GM23248 (cell line): ENCODE data around the gene KIF9. TPM values are rescaled to one million over a fixed set of nuclear protein-coding genes. Genes with fewer than 3 reads are reported as not detected.
"Not testable (repeated sequence)": the region's sequence is repeated elsewhere in the genome, so short reads cannot be mapped to it uniquely, and the experiment has no call there.

ENCODE experiments used
- DNase-seq: peaks from one replicate; pipeline ENCODE4 v3.0.0-alpha.2; 2015
- H2AFZ ChIP-seq: fragments of 200-600 bp; sonication (generic); 2 replicates; pipeline ENCODE4 v1.6.1; 2016; ENCODE audit warnings: antibody characterized with exemption
- H3F3A ChIP-seq: fragments of 200-600 bp; sonication (generic); 2 replicates; pipeline ENCODE4 v1.6.1; 2016; ENCODE audit warnings: mild to moderate bottlenecking, antibody characterized with exemption, mixed run types; ENCODE audit not compliant: insufficient read depth
- H3K27ac ChIP-seq: fragments of 200-600 bp; sonication (generic); 2 replicates; pipeline ENCODE4 v1.5.1; 2016; ENCODE audit warnings: mild to moderate bottlenecking
- H3K27me3 ChIP-seq: fragments of 200-600 bp; sonication (generic); replicated peaks from 2 replicates; pipeline ENCODE4 v1.6.1; 2016; ENCODE audit warnings: mild to moderate bottlenecking; ENCODE audit not compliant: insufficient read depth
- H3K36me3 ChIP-seq: fragments of 200-600 bp; sonication (generic); 2 replicates; pipeline ENCODE4 v1.6.1; 2016; ENCODE audit warnings: low read depth, mild to moderate bottlenecking
- H3K4me1 ChIP-seq: fragments of 200-600 bp; sonication (generic); 2 replicates; pipeline ENCODE4 v1.6.1; 2016; ENCODE audit warnings: mild to moderate bottlenecking; ENCODE audit not compliant: insufficient read depth
- H3K4me2 ChIP-seq: fragments of 200-600 bp; sonication (generic); one replicate; pipeline ENCODE4 v1.6.1; 2016; ENCODE audit warnings: mild to moderate bottlenecking; ENCODE audit not compliant: unreplicated experiment
- H3K4me3 ChIP-seq: fragments of 200-600 bp; sonication (generic); 2 replicates; pipeline ENCODE4 v1.5.1; 2016; ENCODE audit warnings: mild to moderate bottlenecking
- H3K79me2 ChIP-seq: fragments of 200-600 bp; sonication (generic); 2 replicates; pipeline ENCODE4 v1.6.1; 2016; ENCODE audit warnings: mild to moderate bottlenecking; ENCODE audit not compliant: insufficient read depth
- H3K9ac ChIP-seq: fragments of 200-600 bp; sonication (generic); 2 replicates; pipeline ENCODE4 v1.6.1; 2016; ENCODE audit warnings: mild to moderate bottlenecking
- H3K9me2 ChIP-seq: fragments of 200-600 bp; sonication (generic); 2 replicates; pipeline ENCODE4 v1.6.1; 2016; ENCODE audit warnings: mixed run types, mild to moderate bottlenecking, moderate library complexity; ENCODE audit not compliant: insufficient read depth
- H3K9me3 ChIP-seq: fragments of 200-600 bp; sonication (generic); one replicate; pipeline ENCODE4 v1.6.1; 2017; ENCODE audit warnings: low read depth
- H4K20me1 ChIP-seq: fragments of 200-600 bp; sonication (generic); 2 replicates; pipeline ENCODE4 v1.6.0; 2016; ENCODE audit not compliant: insufficient read depth
- EZH2 ChIP-seq: fragments of 200-600 bp; sonication (generic); IDR thresholded peaks from 2 replicates; pipeline ENCODE4 v1.6.1; 2018; ENCODE audit warnings: antibody characterized with exemption, mild to moderate bottlenecking; ENCODE audit not compliant: insufficient read depth, poor library complexity, severe bottlenecking
- EZH2phosphoT487 ChIP-seq: fragments of 200-600 bp; sonication (generic); IDR thresholded peaks from 2 replicates; pipeline ENCODE4 v1.6.1; 2018; ENCODE audit warnings: antibody characterized with exemption, moderate library complexity, mild to moderate bottlenecking, low read depth; ENCODE audit not compliant: insufficient read depth
- WGBS, 2 experiments: methylation state at CpG; one replicate each; pipeline ENCODE4 v1.1.6; 2015 to 2017; ENCODE audit warnings: low lambda C conversion rate in 2 of 2, low coverage in 1 of 2; ENCODE audit errors: missing lambda C conversion rate in 2 of 2; 5-methylcytosine and 5-hydroxymethylcytosine counted together
- in situ Hi-C: fragments of 300-500 bp; cut with MboI; formaldehyde crosslinking; loops from 2 replicates; pipeline ENCODE4 v1.15.0; 2020
- polyA plus RNA-seq: library from polyadenylated mRNA; unstranded; fragments of >200 nt; fragmentation: Nextera tagmentation; extraction: Ambion mirVana; gene quantifications from 2 replicates; pipeline ENCODE4 v1.2.1, GENCODE V29; 2016
- total RNA-seq: library from RNA; depleted of rRNA; stranded (reverse); fragments of >200 nt; shearing (Covaris generic); gene quantifications from 2 replicates; pipeline ENCODE4 v1.2.3, GENCODE V29; 2014

KIF9 gene
- total and polyA plus RNA-seq, 2 experiments from 2014 or later, result 5.8 to 14.6 TPM

GRCh38 chr3:47313341-47314055 lies 30.9 kb upstream of the KIF9 start:
- Histone ChIP-seq H3K36me3 (no peaks in the 10 kb centered on the region), H3K4me2 (no peak overlapping the region), H3K4me1 (0 out of 2 replicates have a peak, but pooled peaks cover 4% of the 10 kb centered on the region), H3K4me3 (no peak overlapping the region), H2AFZ (no peak overlapping the region), H3K9me3 (no peaks in the 10 kb centered on the region), H3K79me2 (peaks cover 46% of the 10 kb centered on the region), H3K9ac (no peak overlapping the region), H3F3A (peaks cover 14% of the 10 kb centered on the region; the same call in 1 of the 2 replicates), H3K27me3 (no peaks in the 10 kb centered on the region), H4K20me1 (no peaks in the 10 kb centered on the region), H3K9me2 (no peaks in the 10 kb centered on the region), H3K27ac (no peak overlapping the region)
- in situ Hi-C loops, result no loop called here
- no peak for DNase-seq
- WGBS, 2 experiments, result 82 to 100% methylated on average over 1 of the region's 1 CpG
- TF ChIP-seq EZH2phosphoT487, result no peak
- TF ChIP-seq EZH2, result no peak

- no peak overlapping the region for H3K9ac ChIP-seq
- TF ChIP-seq EZH2phosphoT487 (no peak), EZH2 (no peak)
- H3F3A ChIP-seq, result peaks cover 6% of the 10 kb centered on the region
- no peak overlapping the region for H3K27ac ChIP-seq
- in situ Hi-C loops, result no loop called here
- H2AFZ ChIP-seq, result no peak overlapping the region
- H3K4me3 ChIP-seq, result no peak overlapping the region
- no peak for DNase-seq
- no peaks in the 10 kb centered on the region for H4K20me1 ChIP-seq
- H3K4me1 ChIP-seq, result 0 out of 2 replicates have a peak, but pooled peaks cover 4% of the 10 kb centered on the region
- no peaks in the 10 kb centered on the region for H3K27me3 ChIP-seq
- H3K36me3 ChIP-seq, result 0 out of 2 replicates have a peak, but pooled peaks cover 10% of the 10 kb centered on the region
- WGBS, 2 experiments, result 95 to 97% methylated on average over 4 of the region's 4 CpGs
- H3K79me2 ChIP-seq, result peaks cover 66% of the 10 kb centered on the region
- H3K4me2 ChIP-seq, result no peak overlapping the region
- H3K9me3 ChIP-seq, result no peaks in the 10 kb centered on the region
- H3K9me2 ChIP-seq, result no peaks in the 10 kb centered on the region
Measured at GRCh38 chr3:47310391-47310790, 27.8 kb upstream of the KIF9 start.

- H3K4me1 ChIP-seq, H2AFZ ChIP-seq, H3K36me3 ChIP-seq, H3K4me3 ChIP-seq, H4K20me1 ChIP-seq, DNase-seq, H3K9me2 ChIP-seq, H3K27ac ChIP-seq, H3K4me2 ChIP-seq, H3F3A ChIP-seq, H3K9me3 ChIP-seq, in situ Hi-C loops, H3K27me3 ChIP-seq, H3K9ac ChIP-seq: not testable (repeated sequence)
- 95 to 96% methylated on average over 21 to 28 of the region's 28 CpGs for WGBS, 2 experiments
- peaks cover 72% of the 10 kb centered on the region for H3K79me2 ChIP-seq
Measured at GRCh38 chr3:47309231-47309630, 26.6 kb upstream of the KIF9 start.

GRCh38 chr3:47306022-47306421 lies 23.4 kb upstream of the KIF9 start:
- H4K20me1 ChIP-seq, result no peaks in the 10 kb centered on the region
- in situ Hi-C loops, result no loop called here
- TF ChIP-seq EZH2, result no peak
- TF ChIP-seq EZH2phosphoT487, result no peak
- H3F3A ChIP-seq, result no peaks in the 10 kb centered on the region; the same call in 1 of the 2 replicates
- H3K4me3 ChIP-seq, result no peak overlapping the region
- H3K79me2 ChIP-seq, result peaks cover 82% of the 10 kb centered on the region
- no peak overlapping the region for H3K4me2 ChIP-seq
- no peak overlapping the region for H3K9ac ChIP-seq
- 98% methylated on average over 2 of the region's 2 CpGs for WGBS, 2 experiments
- no peaks in the 10 kb centered on the region for H3K9me2 ChIP-seq
- 0 out of 2 replicates have a peak, but pooled peaks cover 16% of the 10 kb centered on the region for H3K36me3 ChIP-seq
- H3K27me3 ChIP-seq, result no peaks in the 10 kb centered on the region
- H3K4me1 ChIP-seq, result no peaks in the 10 kb centered on the region
- DNase-seq, result no peak
- H3K9me3 ChIP-seq, result no peaks in the 10 kb centered on the region
- no peak overlapping the region for H3K27ac ChIP-seq
- no peak overlapping the region for H2AFZ ChIP-seq

- H4K20me1 ChIP-seq, result no peaks in the 10 kb centered on the region; the same call in 1 of the 2 replicates
- TF ChIP-seq EZH2phosphoT487 (no peak), EZH2 (no peak)
- DNase-seq, result no peak
- H3K4me3 ChIP-seq, result no peak overlapping the region
- H2AFZ ChIP-seq, result no peak overlapping the region
- H3K36me3 ChIP-seq, result 0 out of 2 replicates have a peak, but pooled peaks cover 7% of the 10 kb centered on the region
- no peaks in the 10 kb centered on the region; the same call in 1 of the 2 replicates for H3F3A ChIP-seq
- no peaks in the 10 kb centered on the region for H3K27me3 ChIP-seq
- H3K9me3 ChIP-seq, result no peaks in the 10 kb centered on the region
- in situ Hi-C loops, result no loop called here
- no peak overlapping the region for H3K9ac ChIP-seq
- peaks cover 90% of the 10 kb centered on the region for H3K79me2 ChIP-seq
- no peaks in the 10 kb centered on the region for H3K4me1 ChIP-seq
- no peaks in the 10 kb centered on the region for H3K9me2 ChIP-seq
- no peak overlapping the region for H3K27ac ChIP-seq
- no peak overlapping the region for H3K4me2 ChIP-seq
Measured at GRCh38 chr3:47301456-47301855, 18.9 kb upstream of the KIF9 start.
